CD14-positive monocyte (primary cell): ENCODE measurements around the gene FANCM. TPM values are rescaled to one million over a fixed set of nuclear protein-coding genes. Genes with fewer than 3 reads are reported as not detected.

ENCODE experiments used
- DNase-seq, 3 donors: peaks; one replicate each; pipeline ENCODE4 v3.0.0-alpha.2; 2011 to 2022
- H2AFZ ChIP-seq: 2 replicates; pipeline ENCODE4 v1.6.0; 2012; ENCODE audit warnings: mild to moderate bottlenecking, low read depth, low read length, inconsistent platforms; ENCODE audit not compliant: insufficient read depth, poor library complexity, severe bottlenecking
- H3K27ac ChIP-seq, 2 donors: 1 replicate in 1 of 2; 2 replicates in 1 of 2; pipeline ENCODE4 v1.5.1; 2012 to 2013; ENCODE audit warnings: low read length in 2 of 2, control low read depth in 1 of 2, inconsistent platforms in 1 of 2, low read depth in 1 of 2, mild to moderate bottlenecking in 1 of 2
- H3K27me3 ChIP-seq, 2 donors: one replicate each; pipeline versions ENCODE4 v1.6.0 to v1.6.1; 2011 to 2013; ENCODE audit warnings: low read length in 2 of 2; ENCODE audit not compliant: control insufficient read depth in 2 of 2, insufficient read depth in 2 of 2
- H3K36me3 ChIP-seq, 2 donors: replicated peaks in 1 of 2; 1 replicate in 1 of 2; 2 replicates in 1 of 2; pipeline versions ENCODE4 v1.5.1 to v1.6.1; 2012 to 2013; ENCODE audit warnings: low read length in 2 of 2, control low read depth in 1 of 2, inconsistent platforms in 1 of 2, mild to moderate bottlenecking in 1 of 2; ENCODE audit not compliant: insufficient read depth in 2 of 2, control insufficient read depth in 1 of 2
- H3K4me1 ChIP-seq, 2 donors: 1 replicate in 1 of 2; 2 replicates in 1 of 2; pipeline versions ENCODE4 v1.5.1 to v1.6.1; 2012 to 2013; ENCODE audit warnings: low read length in 2 of 2, control low read depth in 1 of 2, inconsistent platforms in 1 of 2, mild to moderate bottlenecking in 1 of 2, moderate library complexity in 1 of 2; ENCODE audit not compliant: insufficient read depth in 2 of 2, control insufficient read depth in 1 of 2
- H3K4me2 ChIP-seq: replicated peaks from 2 replicates; pipeline ENCODE3; 2012; ENCODE audit warnings: low read length, moderate library complexity, mild to moderate bottlenecking; ENCODE audit not compliant: poor library complexity, severe bottlenecking; ENCODE audit errors: extremely low read depth
- H3K4me3 ChIP-seq, 3 experiments: fragments of 200-600 bp in 1 of 3; sonication (generic) in 1 of 3; replicated peaks in 1 of 3; 1 replicate in 2 of 3; 2 replicates in 1 of 3; pipeline ENCODE4 v1.5.1; 2011 to 2013; ENCODE audit warnings: low read length in 3 of 3, mild to moderate bottlenecking in 3 of 3, control low read depth in 2 of 3, low read depth in 2 of 3, inconsistent platforms in 1 of 3, moderate library complexity in 1 of 3
- H3K79me2 ChIP-seq: 2 replicates; pipeline ENCODE4 v1.6.0; 2012; ENCODE audit warnings: mild to moderate bottlenecking, control low read depth, inconsistent platforms, low read length, moderate library complexity; ENCODE audit not compliant: insufficient read depth
- H3K9ac ChIP-seq: 2 replicates; pipeline ENCODE4 v1.6.0; 2017; ENCODE audit warnings: low read length, mild to moderate bottlenecking; ENCODE audit not compliant: insufficient read depth, poor library complexity, severe bottlenecking
- H3K9me3 ChIP-seq, 2 donors: replicated peaks in 1 of 2; 1 replicate in 1 of 2; 2 replicates in 1 of 2; pipeline versions ENCODE4 v1.5.1 to v1.6.1; 2012 to 2013; ENCODE audit warnings: low read length in 2 of 2, control low read depth in 1 of 2; ENCODE audit not compliant: control insufficient read depth in 1 of 2, insufficient read depth in 1 of 2
- H4K20me1 ChIP-seq: 2 replicates; pipeline ENCODE4 v1.6.0; 2012; ENCODE audit warnings: mild to moderate bottlenecking, low read length, control low read depth, moderate library complexity; ENCODE audit not compliant: insufficient read depth
- H3K27ac Mint-ChIP-seq, 7 donors: one replicate each; pipeline ENCODE4 v1.8.0; 2020; ENCODE audit warnings: mild to moderate bottlenecking in 7 of 7, mixed read lengths in 7 of 7, moderate library complexity in 6 of 7, inconsistent platforms in 2 of 7
- H3K27me3 Mint-ChIP-seq, 3 donors: one replicate each; pipeline ENCODE4 v1.8.0; 2021 to 2022; ENCODE audit warnings: low read depth in 3 of 3, mild to moderate bottlenecking in 3 of 3, mixed read lengths in 3 of 3, moderate library complexity in 3 of 3, inconsistent platforms in 1 of 3
- H3K36me3 Mint-ChIP-seq, 2 donors: one replicate each; pipeline ENCODE4 v1.8.0; 2020; ENCODE audit warnings: mixed read lengths in 2 of 2, inconsistent platforms in 1 of 2, mild to moderate bottlenecking in 1 of 2
- H3K4me1 Mint-ChIP-seq: one replicate; pipeline ENCODE4 v1.8.0; 2020; ENCODE audit warnings: mild to moderate bottlenecking, mixed read lengths
- H3K4me3 Mint-ChIP-seq, 2 donors: one replicate each; pipeline ENCODE4 v1.8.0; 2020; ENCODE audit warnings: mild to moderate bottlenecking in 2 of 2, mixed read lengths in 2 of 2, moderate library complexity in 1 of 2
- H3K9me3 Mint-ChIP-seq, 7 donors: one replicate each; pipeline ENCODE4 v1.8.0; 2020 to 2022; ENCODE audit warnings: mixed read lengths in 7 of 7, mild to moderate bottlenecking in 6 of 7, moderate library complexity in 6 of 7, inconsistent platforms in 2 of 7
- WGBS: methylation state at CpG from one replicate; pipeline ENCODE4 v1.1.5; 2013; ENCODE audit warnings: missing lambda C conversion rate; ENCODE audit not compliant: insufficient coverage; 5-methylcytosine and 5-hydroxymethylcytosine counted together
- intact Hi-C, 2 donors: fragments of 100-400 bp; cut with micrococcal nuclease; formaldehyde crosslinking; loops; one replicate each; pipeline versions ENCODE4 v1.15.0 to v1.15.1; 2023
- polyA plus RNA-seq, 3 donors: library from polyadenylated mRNA; depleted of rRNA in 1 of 3; unstranded in 2 of 3; stranded (reverse) in 1 of 3; fragments of 300-500 nt in 2 of 3; fragments of >200 nt in 1 of 3; fragmentation: Illumina TruSeq in 2 of 3; gene quantifications; 1 replicate in 2 of 3; 2 replicates in 1 of 3; pipeline ENCODE4 v1.2.3, GENCODE V29; 2012 to 2021
- TF ChIP-seq, protein P1 (sequence below): fragments of 200-600 bp; IDR thresholded peaks from one replicate; pipeline ENCODE4 v1.8.0; 2022; ENCODE audit warnings: antibody characterized with exemption, mild to moderate bottlenecking

The FANCM gene
- polyA plus RNA-seq, 3 donors = 0.66 to 1.6 (median 1.2) TPM

DNA sequence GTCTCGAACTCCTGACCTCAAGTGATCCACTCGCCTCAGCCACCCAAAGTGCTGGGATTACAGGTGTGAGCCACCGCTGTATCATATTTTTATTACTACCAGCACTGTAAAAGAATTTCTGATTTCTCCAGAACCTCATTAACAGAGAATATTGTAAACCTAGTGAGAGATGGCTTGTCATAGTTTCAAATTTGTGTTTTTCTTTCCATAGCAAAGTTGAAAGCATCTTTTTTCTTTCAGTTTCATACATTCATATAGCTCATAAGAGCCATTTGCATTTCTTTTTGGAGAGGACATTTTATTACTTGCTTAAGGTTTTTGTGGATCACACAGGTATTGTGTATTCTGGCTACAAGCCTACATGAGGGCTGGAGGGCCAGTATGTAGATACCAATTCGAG is 59.2 kb downstream of the FANCM start:
- peaks cover 5 to 9% of the 10 kb centered on the region in 2 donors for H3K36me3 Mint-ChIP-seq

DNA sequence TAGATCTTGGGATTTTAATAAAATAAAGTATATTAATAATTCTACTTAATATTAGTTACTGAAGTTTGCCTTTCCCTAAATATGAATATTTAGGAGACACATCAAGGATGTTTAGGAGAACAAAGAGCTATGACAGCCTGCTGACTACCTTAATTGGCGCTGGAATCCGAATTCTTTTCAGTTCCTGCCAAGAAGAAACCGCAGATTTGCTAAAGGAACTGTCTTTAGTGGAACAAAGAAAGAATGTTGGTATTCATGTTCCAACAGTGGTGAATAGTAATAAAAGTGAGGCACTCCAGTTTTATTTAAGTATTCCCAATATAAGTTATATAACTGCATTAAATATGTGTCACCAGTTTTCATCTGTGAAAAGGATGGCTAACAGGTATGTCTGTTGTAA is 62.8 kb downstream of the FANCM start:
- no peak overlapping the region for H3K4me2 ChIP-seq
- TF ChIP-seq, protein P1, sequence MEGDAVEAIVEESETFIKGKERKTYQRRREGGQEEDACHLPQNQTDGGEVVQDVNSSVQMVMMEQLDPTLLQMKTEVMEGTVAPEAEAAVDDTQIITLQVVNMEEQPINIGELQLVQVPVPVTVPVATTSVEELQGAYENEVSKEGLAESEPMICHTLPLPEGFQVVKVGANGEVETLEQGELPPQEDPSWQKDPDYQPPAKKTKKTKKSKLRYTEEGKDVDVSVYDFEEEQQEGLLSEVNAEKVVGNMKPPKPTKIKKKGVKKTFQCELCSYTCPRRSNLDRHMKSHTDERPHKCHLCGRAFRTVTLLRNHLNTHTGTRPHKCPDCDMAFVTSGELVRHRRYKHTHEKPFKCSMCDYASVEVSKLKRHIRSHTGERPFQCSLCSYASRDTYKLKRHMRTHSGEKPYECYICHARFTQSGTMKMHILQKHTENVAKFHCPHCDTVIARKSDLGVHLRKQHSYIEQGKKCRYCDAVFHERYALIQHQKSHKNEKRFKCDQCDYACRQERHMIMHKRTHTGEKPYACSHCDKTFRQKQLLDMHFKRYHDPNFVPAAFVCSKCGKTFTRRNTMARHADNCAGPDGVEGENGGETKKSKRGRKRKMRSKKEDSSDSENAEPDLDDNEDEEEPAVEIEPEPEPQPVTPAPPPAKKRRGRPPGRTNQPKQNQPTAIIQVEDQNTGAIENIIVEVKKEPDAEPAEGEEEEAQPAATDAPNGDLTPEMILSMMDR = no peak

More for the DNA sequence above, 59.2 kb downstream of the FANCM start:
- no peaks in the 10 kb centered on the region for H3K79me2 ChIP-seq
- Mint-ChIP-seq H3K27me3 (peaks cover 0 to 2% (median 2%) of the 10 kb centered on the region in 3 donors), H3K27ac (peak overlapping the region in 1 of 7 donors; percentile 21), H3K4me3 (no peak overlapping the region), H3K9me3 (no peaks in the 10 kb centered on the region), H3K4me1 (peaks cover 5% of the 10 kb centered on the region)
- H3K4me1 ChIP-seq = no peaks in the 10 kb centered on the region
- no peaks in the 10 kb centered on the region for H4K20me1 ChIP-seq
- no peak for DNase-seq
- no peak overlapping the region for H3K4me3 ChIP-seq
- H3K4me2 ChIP-seq = no peak overlapping the region
- no peak overlapping the region for H3K27ac ChIP-seq
- no peak overlapping the region for H3K9ac ChIP-seq
- H3K9me3 ChIP-seq = no peaks in the 10 kb centered on the region
- H2AFZ ChIP-seq = no peak overlapping the region
- TF ChIP-seq, protein P1 = no peak
- no peaks in the 10 kb centered on the region for H3K27me3 ChIP-seq
- WGBS = no CpG with 5 or more reads among the region's 4 CpGs
- intact Hi-C loops = no loop called here
- no peaks in the 10 kb centered on the region for H3K36me3 ChIP-seq

More for the DNA sequence above, 62.8 kb downstream of the FANCM start:
- no peak for DNase-seq
- H3K27ac Mint-ChIP-seq = no peak overlapping the region
- H4K20me1 ChIP-seq = no peaks in the 10 kb centered on the region
- no peaks in the 10 kb centered on the region for H3K9me3 Mint-ChIP-seq
- no peaks in the 10 kb centered on the region for H3K9me3 ChIP-seq
- no peak overlapping the region for H3K4me3 ChIP-seq
- H3K4me1 ChIP-seq = no peaks in the 10 kb centered on the region
- H3K36me3 ChIP-seq = peaks cover 16 to 32% of the 10 kb centered on the region in 2 donors
- WGBS = 100% methylated on average over 2 of the region's 3 CpGs
- no peaks in the 10 kb centered on the region for H3K27me3 Mint-ChIP-seq
- H3K4me3 Mint-ChIP-seq = no peak overlapping the region
- H3K9ac ChIP-seq = no peak overlapping the region
- peaks cover 29 to 30% of the 10 kb centered on the region in 2 donors for H3K36me3 Mint-ChIP-seq
- no peaks in the 10 kb centered on the region for H3K4me1 Mint-ChIP-seq
- H3K27me3 ChIP-seq = no peaks in the 10 kb centered on the region
- H3K79me2 ChIP-seq = no peaks in the 10 kb centered on the region
- intact Hi-C loops = no loop called here
- no peak overlapping the region for H2AFZ ChIP-seq
- no peak overlapping the region for H3K27ac ChIP-seq
